Kidney tubule cell (primary cell): ENCODE results near the gene TUBA4B.
"Not testable (repeated sequence)": the region's sequence is repeated elsewhere in the genome, so short reads cannot be mapped to it uniquely, and the experiment has no call there.

ENCODE experiments used
- DNase-seq: peaks from one replicate; pipeline ENCODE4 v3.0.0-alpha.2; 2018; ENCODE audit warnings: low spot score

TUBA4B gene

GRCh38 chr2:219291910-219292490, 39.0 kb downstream of the TUBA4B start:
- DNase-seq: no peak

GRCh38 chr2:219292616-219293015, 39.6 kb downstream of the TUBA4B start:
- DNase-seq: no peak

DNA sequence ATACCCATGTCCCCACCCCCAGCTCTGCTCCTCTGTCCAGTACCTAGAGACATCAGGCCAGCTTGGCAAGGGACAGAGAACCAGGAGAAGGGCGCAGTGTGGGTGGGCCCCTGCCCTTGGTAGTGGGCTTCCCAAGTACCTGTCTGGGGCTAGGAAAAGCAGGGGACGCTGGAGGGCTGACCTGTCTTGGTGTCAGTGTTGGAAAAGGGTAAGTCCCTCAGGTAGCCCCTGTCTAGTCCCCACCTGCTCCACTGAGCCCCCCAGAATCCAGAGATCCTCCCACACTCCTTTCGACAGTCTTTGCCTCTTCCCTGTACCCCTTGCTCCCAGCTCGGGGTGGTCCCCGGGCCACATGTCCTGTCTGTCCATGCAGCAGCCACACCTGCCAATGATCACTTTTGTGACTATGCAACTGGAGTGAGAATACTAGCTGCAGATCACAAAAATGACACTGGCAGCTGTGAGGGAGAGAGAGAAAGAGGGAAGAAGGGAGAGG, 40.7 kb downstream of the TUBA4B start:
- no peak for DNase-seq

DNA sequence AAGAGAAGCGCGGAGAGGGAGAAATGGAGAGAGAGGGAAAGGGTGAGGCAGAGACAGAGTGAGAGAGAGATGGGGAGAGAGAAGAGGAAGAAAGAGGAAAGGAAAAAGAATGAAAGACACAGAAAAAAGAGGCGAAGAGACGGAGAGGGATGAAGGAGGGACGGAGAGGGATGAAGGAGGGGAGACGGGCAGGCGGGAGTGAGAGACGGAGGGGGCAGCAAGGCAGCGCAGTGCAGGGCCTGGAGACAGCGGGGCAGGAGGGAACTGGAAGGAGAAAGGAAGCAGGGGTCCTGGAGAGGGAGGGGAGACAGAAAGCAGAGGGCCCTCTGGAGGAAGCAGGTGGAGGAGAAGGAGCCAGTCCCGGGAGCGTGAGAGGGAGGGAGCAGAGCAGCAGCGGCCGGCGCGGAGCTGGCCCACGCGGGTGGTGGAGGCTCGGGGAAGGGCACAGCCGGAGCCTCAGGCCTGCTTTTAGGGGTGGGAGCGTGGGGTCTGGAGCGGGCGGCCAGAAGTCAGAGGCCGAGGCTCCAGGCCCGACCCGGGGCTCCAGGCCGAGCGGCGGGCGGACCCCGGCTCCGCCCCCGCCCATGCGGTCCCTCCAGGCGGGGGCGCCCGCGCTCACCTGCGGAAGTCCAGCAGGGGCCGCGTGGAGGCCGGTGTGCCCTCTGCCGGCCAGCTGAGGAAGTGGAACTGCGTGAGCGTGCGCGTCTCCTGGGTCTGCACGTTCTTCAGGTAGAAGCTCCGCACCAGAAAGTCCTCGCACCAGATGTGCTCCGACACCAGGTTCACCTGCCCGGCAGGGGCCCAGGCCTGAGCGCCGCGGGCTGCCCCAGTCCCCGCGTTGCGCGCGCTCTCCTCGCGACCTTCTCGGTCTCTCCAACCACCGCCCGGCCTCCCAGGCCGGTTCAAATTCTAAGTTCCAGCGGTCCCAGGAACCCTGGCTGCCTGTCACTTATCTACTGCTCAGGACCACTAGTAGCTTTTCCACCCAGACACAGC, 41.6 kb downstream of the TUBA4B start:
- peak; percentile 91 for DNase-seq

GRCh38 chr2:219296142-219296541, 43.1 kb downstream of the TUBA4B start:
- no peak for DNase-seq

- DNase-seq: no peak
Measured at GRCh38 chr2:219296631-219297391, 43.8 kb downstream of the TUBA4B start.

DNA sequence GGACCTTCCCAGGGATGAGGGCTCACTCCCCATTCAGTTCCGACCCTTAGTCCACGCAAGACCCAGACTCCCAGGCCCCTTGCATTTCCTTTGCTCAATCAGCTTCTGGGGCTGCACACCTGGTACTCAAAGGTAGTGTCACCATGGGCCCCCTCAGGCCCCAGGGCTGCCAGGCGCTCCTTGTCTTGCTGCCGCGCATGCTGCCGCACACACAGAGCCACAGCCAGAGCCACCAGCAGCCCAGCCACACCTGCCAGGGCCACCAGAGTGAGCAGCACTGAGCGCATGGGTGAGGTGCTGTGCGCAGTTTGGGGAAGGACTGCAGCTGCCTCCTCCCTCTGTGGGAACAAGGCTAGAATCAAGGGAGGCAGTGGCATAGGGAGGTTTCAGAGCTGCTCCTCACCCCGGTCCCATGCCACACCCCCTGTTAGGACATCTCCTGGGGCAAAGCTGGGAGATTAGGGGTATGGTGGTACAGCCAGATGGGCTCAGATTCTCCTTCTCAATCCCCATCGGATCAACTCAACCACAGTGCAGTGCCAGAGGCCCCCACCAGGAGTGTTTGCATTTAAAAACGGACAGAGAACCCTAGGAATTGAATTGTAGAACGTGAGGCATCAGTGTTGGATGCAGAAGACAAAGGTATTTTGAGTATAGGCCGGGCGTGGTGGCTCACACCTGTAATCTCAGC, 44.9 kb downstream of the TUBA4B start:
- DNase-seq: no peak

DNA sequence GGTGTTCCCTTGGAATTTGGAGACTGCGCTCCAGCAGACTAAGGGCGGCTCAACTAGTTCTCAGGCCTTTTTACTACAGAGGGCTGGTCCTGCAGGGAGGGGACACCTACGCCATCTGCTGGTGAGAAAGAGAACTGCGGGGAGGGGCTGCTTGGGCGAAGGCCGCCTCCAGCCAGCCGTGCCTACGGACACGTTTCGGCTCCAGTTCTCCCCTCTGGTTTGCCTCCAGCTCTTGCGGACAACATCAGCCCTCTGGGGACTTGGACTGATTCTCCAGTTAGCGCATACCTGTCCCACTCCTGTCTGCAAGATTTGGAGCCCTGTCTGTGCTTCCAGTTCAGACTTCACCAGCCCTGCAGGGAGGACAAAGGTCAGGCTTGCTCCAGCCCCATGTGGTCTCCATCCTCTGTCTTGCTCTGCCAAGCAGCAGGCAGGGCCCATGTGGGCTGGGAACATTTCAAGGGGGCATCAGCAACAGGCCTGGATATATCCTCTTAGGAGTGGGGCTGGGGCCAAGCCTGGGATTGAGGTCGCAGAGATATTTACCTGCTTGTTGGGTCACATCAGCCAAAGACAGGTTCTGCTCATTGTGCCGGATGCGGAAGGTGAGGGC, 45.8 kb downstream of the TUBA4B start:
- peak; percentile 82 for DNase-seq

GRCh38 chr2:219299372-219299760, 46.3 kb downstream of the TUBA4B start:
- DNase-seq: no peak

DNA sequence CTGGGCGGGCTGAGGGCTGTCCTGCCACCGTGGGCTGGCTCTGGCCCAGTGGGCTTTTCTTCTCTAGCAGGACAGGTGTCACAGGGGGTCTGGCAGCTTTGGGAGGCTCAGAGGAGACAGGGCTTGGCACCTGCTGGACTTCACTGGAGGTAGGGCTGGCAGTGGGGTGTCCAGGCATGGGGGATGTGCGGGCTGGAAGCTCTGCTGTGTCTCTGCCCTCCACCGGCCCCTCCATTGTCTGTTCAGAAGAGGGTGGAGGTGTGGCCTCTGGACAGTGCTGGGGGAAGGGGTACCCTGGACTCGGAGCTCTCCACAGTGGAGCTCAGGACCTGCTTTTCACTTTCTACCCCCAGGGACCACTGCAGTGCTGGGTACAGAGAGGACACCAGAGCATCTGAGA, 47.0 kb downstream of the TUBA4B start:
- no peak for DNase-seq

GRCh38 chr2:219302412-219302968, 49.4 kb downstream of the TUBA4B start:
- DNase-seq: no peak

- no peak for DNase-seq
Measured at GRCh38 chr2:219304223-219304622, 51.2 kb downstream of the TUBA4B start.

- DNase-seq: no peak
Measured at GRCh38 chr2:219306047-219306446, 53.0 kb downstream of the TUBA4B start.

GRCh38 chr2:219308142-219309101, 55.4 kb downstream of the TUBA4B start:
- DNase-seq: peak; percentile 68

- DNase-seq: no peak
Measured at GRCh38 chr2:219309278-219309677, 56.2 kb downstream of the TUBA4B start, which contains the start of gene PTPRN. PTPRN (minus strand) TSS chr2:219309401; CDS start chr2:219309332, 69 bp downstream.

GRCh38 chr2:219312683-219313263, 59.7 kb downstream of the TUBA4B start:
- not testable (repeated sequence) for DNase-seq

DNA sequence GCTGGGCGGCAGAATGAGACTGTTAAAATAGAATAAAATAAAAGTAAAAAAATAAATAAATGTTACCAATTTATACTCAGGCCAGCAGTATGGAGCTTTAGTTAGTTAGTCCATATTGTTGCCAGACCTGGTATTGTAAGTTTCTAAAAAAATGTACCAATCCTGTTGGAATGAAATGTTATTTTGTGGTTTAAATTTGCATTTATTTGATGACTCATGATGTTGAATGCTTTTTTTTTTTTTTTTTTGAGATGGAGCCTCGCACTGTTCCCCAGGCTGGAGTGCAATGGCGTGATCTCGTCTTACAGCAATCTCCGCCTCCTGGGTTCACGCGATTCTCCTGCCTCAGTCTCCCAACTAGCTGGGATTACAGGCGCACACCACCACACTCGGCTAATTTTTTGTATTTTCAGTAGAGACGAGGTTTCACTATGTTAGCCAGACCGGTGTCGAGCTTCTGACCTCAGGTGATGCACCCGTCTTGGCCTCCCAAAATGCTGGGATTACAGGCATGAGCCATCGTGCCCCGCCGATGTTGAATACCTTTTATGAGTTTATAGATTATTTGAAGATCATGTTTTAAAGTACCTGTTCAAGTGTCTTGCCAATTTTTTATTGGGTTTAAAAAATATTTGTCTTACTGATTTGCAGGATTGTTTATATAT, 61.9 kb downstream of the TUBA4B start:
- no peak for DNase-seq
